Activated CD8-positive, alpha-beta T cell treated with anti-CD3 and anti-CD28 coated beads for 36 hours (primary cell): ENCODE results near the gene XPR1. TPM values are rescaled to one million over a fixed set of nuclear protein-coding genes. Genes with fewer than 3 reads are reported as not detected.
"Not testable (repeated sequence)": the region's sequence is repeated elsewhere in the genome, so short reads cannot be mapped to it uniquely, and the experiment has no call there.

Experiments used
- ATAC-seq: fragments of 200-7000 bp; cut with Tn5 transposase; one replicate; pipeline ENCODE4 v1.10.0; 2021; ENCODE audit warnings: mild to moderate bottlenecking, moderate library complexity
- CTCF ChIA-PET: fragments of 350-600 bp; sonication (Branson Sonifier 250); formaldehyde crosslinking; loops from one replicate; lab custom pipeline; 2021; ENCODE audit warnings: antibody characterized with exemption; lab: Charles Lee
- POLR2A ChIA-PET: fragments of 350-600 bp; sonication (Branson Sonifier 250); formaldehyde crosslinking; loops from one replicate; lab custom pipeline; 2021; ENCODE audit warnings: antibody characterized with exemption; lab: Charles Lee
- DNase-seq: peaks from one replicate; pipeline ENCODE4 v3.0.0-alpha.2; 2020
- H3K27ac Mint-ChIP-seq: one replicate; pipeline ENCODE4 v1.8.0; 2021; ENCODE audit warnings: mild to moderate bottlenecking, mixed read lengths
- H3K27me3 Mint-ChIP-seq: one replicate; pipeline ENCODE4 v1.8.0; 2021; ENCODE audit warnings: mixed read lengths
- H3K36me3 Mint-ChIP-seq: one replicate; pipeline ENCODE4 v1.8.0; 2021; ENCODE audit warnings: low read depth, mixed read lengths
- H3K4me1 Mint-ChIP-seq: one replicate; pipeline ENCODE4 v1.8.0; 2021; ENCODE audit warnings: low read depth, mixed read lengths
- H3K4me3 Mint-ChIP-seq: one replicate; pipeline ENCODE4 v1.8.0; 2021; ENCODE audit warnings: mild to moderate bottlenecking, moderate library complexity, mixed read lengths
- H3K9me3 Mint-ChIP-seq: one replicate; pipeline ENCODE4 v1.8.0; 2021; ENCODE audit warnings: mixed read lengths
- intact Hi-C: fragments of 100-400 bp; cut with micrococcal nuclease; formaldehyde crosslinking; loops from one replicate; pipeline ENCODE4 v1.10.0; 2022
- total RNA-seq, 2 experiments: library from RNA; stranded (reverse); gene quantifications; one replicate each; pipeline ENCODE4 v1.2.3, GENCODE V29; 2021
- TF ChIP-seq, protein P1 (sequence below): fragments of 200-600 bp; IDR thresholded peaks from one replicate; pipeline ENCODE4 v1.8.0; 2022; ENCODE audit warnings: antibody characterized with exemption, mild to moderate bottlenecking

The XPR1 gene
- total RNA-seq, 2 experiments from 2014 or later, result 12.8 to 14.4 TPM

DNA sequence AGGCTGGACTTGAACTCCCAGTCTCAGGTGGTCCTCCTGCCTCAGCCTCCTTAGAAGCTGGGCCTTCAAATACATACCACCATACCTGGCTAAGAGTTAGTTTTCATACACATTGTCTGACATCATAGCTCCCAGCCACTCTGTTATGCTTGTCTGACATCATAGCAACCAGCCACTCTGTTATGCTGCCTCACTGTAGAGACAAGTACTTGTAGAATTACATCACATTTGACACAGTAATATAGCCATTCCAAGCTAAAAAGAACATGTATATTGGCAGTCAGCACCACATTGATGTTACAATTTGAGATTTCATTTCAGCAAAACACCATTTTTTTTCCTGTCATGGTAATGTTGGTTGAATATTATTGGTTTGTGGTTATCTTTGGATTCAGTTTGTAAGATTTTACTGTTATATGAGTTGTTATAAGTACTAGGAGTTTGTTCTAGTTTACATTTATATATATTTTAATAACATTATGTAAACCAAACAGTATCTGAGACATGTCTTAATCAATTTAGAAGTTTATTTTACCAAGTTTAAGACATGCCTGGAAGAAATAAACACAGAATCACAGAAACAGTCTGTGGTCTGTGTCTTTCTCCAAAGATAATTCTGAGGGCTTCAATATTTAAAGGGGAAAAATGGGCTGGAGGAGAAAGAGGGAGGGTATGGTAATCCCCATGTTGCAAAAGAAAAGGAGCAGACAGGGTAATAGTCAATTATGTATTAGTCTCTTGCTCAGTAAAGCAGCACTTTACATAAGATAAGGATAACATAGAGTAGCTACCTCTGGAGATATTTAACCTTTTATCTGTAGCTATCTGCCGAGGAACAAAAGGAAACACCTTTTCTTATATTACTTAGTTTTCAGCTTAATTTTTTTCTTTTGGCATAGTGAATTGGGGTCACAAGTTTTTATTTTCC, 43.0 kb downstream of the XPR1 start:
- intact Hi-C loops, result no loop called here
- POLR2A ChIA-PET, result interaction anchor here (0.6 kb wide), 1 partner anchor 123 kb away, joined by 3 read pairs; no protein-coding TSS in a partner anchor
- Mint-ChIP-seq H3K4me1 (peaks cover 10% of the 10 kb centered on the region), H3K27ac (no peak overlapping the region), H3K4me3 (no peak overlapping the region), H3K36me3 (peaks cover 23% of the 10 kb centered on the region), H3K27me3 (no peaks in the 10 kb centered on the region), H3K9me3 (peaks cover 21% of the 10 kb centered on the region)
- DNase-seq, result no peak
- TF ChIP-seq, protein P1, sequence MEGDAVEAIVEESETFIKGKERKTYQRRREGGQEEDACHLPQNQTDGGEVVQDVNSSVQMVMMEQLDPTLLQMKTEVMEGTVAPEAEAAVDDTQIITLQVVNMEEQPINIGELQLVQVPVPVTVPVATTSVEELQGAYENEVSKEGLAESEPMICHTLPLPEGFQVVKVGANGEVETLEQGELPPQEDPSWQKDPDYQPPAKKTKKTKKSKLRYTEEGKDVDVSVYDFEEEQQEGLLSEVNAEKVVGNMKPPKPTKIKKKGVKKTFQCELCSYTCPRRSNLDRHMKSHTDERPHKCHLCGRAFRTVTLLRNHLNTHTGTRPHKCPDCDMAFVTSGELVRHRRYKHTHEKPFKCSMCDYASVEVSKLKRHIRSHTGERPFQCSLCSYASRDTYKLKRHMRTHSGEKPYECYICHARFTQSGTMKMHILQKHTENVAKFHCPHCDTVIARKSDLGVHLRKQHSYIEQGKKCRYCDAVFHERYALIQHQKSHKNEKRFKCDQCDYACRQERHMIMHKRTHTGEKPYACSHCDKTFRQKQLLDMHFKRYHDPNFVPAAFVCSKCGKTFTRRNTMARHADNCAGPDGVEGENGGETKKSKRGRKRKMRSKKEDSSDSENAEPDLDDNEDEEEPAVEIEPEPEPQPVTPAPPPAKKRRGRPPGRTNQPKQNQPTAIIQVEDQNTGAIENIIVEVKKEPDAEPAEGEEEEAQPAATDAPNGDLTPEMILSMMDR, result no peak
- no peak for ATAC-seq
- CTCF ChIA-PET, result no interaction called here

DNA sequence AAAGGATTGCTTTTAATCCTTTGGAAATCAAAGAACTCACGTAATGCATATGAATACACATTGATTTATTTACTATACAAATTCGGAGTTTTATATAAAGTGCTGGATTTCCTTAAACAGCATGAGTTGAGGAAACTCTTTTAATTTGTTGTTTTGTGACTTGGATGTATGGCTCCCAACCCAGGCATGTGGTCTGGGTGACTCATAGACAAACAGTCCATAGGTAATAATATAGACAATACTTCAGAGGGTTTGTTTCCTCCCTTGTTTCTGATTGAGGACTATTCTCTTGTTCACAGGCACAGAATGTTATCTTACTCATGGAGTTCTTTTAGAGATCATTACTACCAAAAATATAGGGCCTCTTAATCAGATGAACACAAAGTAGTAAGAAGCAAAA, 43.8 kb downstream of the XPR1 start:
- peaks cover 6% of the 10 kb centered on the region for H3K4me1 Mint-ChIP-seq
- peaks cover 18% of the 10 kb centered on the region for H3K9me3 Mint-ChIP-seq
- H3K36me3 Mint-ChIP-seq, result peaks cover 19% of the 10 kb centered on the region
- H3K4me3 Mint-ChIP-seq, result no peak overlapping the region
- H3K27ac Mint-ChIP-seq, result no peak overlapping the region
- ATAC-seq (no peak), DNase-seq (no peak)
- ChIA-PET POLR2A (no interaction called here), CTCF (no interaction called here)
- H3K27me3 Mint-ChIP-seq, result no peaks in the 10 kb centered on the region
- intact Hi-C loops, result no loop called here
- TF ChIP-seq, protein P1, result no peak

DNA sequence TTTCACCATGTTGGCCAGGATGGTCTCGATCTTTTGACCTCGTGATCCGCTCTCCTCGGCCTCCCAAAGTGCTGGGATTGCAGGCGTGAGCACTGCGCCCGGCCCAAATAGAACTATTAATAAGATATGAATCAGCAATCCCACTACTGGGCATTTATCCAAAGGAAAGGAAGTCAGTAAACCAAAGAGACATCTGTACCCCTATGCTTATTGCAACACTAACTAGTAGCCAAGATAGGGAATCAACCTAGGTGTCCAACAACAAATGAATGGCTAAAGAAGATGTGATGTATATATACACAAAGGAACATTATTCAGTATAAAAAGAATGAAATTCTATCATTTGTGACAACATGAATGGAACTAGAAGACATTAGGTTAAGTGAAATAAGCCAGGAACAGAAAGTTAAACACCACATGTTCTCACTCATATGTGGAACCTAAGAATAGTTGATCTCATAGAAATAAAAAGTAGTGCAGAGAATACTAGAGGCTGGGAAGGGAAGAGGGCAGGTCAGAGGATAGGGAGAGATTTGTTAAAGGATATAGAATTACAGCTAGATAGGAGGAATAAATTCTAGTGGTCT, 48.8 kb downstream of the XPR1 start:
- intact Hi-C loops, result no loop called here
- ChIA-PET CTCF (no interaction called here), POLR2A (no interaction called here)
- no peak overlapping the region for H3K27ac Mint-ChIP-seq
- H3K4me3 Mint-ChIP-seq, result no peak overlapping the region
- TF ChIP-seq, protein P1, result no peak
- peaks cover 2% of the 10 kb centered on the region for H3K4me1 Mint-ChIP-seq
- DNase-seq (no peak), ATAC-seq (no peak)
- peaks cover 11% of the 10 kb centered on the region for H3K9me3 Mint-ChIP-seq
- H3K27me3 Mint-ChIP-seq, result no peaks in the 10 kb centered on the region
- H3K36me3 Mint-ChIP-seq, result peaks cover 27% of the 10 kb centered on the region

DNA sequence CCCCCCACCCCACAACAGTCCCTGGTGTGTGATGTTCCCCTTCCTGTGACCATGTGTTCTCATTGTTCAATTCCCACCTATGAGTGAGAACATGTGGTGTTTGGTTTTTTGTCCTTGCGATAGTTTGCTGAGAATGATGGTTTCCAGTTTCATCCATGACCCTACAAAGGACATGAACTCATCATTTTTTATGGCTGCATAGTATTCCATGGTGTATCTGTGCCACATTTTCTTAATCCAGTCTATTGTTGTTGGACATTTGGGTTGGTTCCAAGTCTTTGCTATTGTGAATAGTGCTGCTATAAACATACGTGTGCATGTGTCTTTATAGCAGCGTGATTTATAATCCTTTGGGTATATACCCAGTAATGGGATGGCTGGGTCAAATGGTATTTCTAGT, 51.3 kb downstream of the XPR1 start:
- H3K27ac Mint-ChIP-seq, CTCF ChIA-PET, intact Hi-C loops, H3K4me1 Mint-ChIP-seq, DNase-seq, H3K27me3 Mint-ChIP-seq, H3K4me3 Mint-ChIP-seq, ATAC-seq, POLR2A ChIA-PET: not testable (repeated sequence)
- H3K36me3 Mint-ChIP-seq, result peaks cover 31% of the 10 kb centered on the region
- H3K9me3 Mint-ChIP-seq, result peaks cover 12% of the 10 kb centered on the region

DNA sequence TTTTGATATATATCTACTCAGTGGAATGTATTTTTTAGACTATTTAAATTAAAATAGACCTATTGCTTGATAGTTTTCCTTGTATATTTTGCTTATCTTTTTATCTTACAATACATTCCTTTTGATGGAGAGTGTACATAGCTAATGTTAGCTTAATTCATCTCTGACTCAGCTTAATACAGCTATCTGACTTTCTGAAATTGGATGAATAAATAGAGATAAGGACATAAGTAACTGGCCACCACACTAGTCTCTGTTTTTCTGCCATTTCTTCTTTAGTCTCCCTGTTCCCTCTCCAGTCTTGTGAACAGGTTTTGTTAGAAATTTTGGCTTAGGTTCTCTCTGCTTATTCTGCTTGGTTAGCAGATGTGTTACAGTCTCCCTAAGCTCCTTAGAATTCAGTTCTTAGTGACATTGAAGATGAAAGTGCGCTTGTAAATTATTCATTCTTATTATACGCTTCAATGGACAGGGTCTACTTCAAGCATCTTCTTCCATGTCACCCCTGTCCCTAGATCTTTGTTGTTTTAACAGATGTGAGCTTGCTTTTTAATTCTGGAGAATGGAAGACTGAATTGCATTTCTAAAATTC, 59.6 kb downstream of the XPR1 start:
- no peak for ATAC-seq
- H3K27ac Mint-ChIP-seq, result no peak overlapping the region
- H3K9me3 Mint-ChIP-seq, result peaks cover 15% of the 10 kb centered on the region
- ChIA-PET CTCF (interaction anchor here (0.7 kb wide), 1 partner anchor 14 kb away, joined by 3 read pairs; no protein-coding TSS in a partner anchor), POLR2A (no interaction called here)
- H3K27me3 Mint-ChIP-seq, result no peaks in the 10 kb centered on the region
- H3K4me1 Mint-ChIP-seq, result peaks cover 17% of the 10 kb centered on the region
- DNase-seq, result no peak
- TF ChIP-seq, protein P1, result no peak
- intact Hi-C loops, result no loop called here
- no peak overlapping the region for H3K4me3 Mint-ChIP-seq
- peaks cover 11% of the 10 kb centered on the region for H3K36me3 Mint-ChIP-seq
